OCI-LY1 (cell line): ENCODE measurements around the gene LRRC8B.
A peak's percentile ranks its signal among the peaks of the same experiment; 100 is the strongest.

Source experiments
- H2AFZ ChIP-seq: fragments of 200-600 bp; sonication (generic), shearing (Covaris generic); 2 replicates; pipeline ENCODE4 v1.6.0; 2014; ENCODE audit warnings: antibody characterized with exemption, mild to moderate bottlenecking, low read length
- H3F3A ChIP-seq: fragments of 200-600 bp; sonication (generic), shearing (Covaris generic); 2 replicates; pipeline ENCODE4 v1.6.0; 2014; ENCODE audit warnings: mild to moderate bottlenecking, antibody characterized with exemption, low read length, moderate library complexity; ENCODE audit not compliant: insufficient read depth
- H3K27ac ChIP-seq: fragments of 200-600 bp; sonication (generic); 2 replicates; pipeline ENCODE4 v1.5.1; 2014; ENCODE audit warnings: low read length, mixed run types, mild to moderate bottlenecking, low read depth; ENCODE audit not compliant: poor library complexity, severe bottlenecking
- H3K27me3 ChIP-seq: fragments of 200-600 bp; sonication (generic); 2 replicates; pipeline ENCODE4 v1.6.0; 2014; ENCODE audit warnings: antibody characterized with exemption, mild to moderate bottlenecking, low read length, moderate library complexity; ENCODE audit not compliant: insufficient read depth
- H3K36me3 ChIP-seq: fragments of 200-600 bp; sonication (generic); 2 replicates; pipeline ENCODE4 v1.6.1; 2014; ENCODE audit warnings: mild to moderate bottlenecking, antibody characterized with exemption, low read length, moderate library complexity, mixed read lengths; ENCODE audit not compliant: insufficient read depth
- H3K4me1 ChIP-seq: fragments of 200-600 bp; sonication (generic); 2 replicates; pipeline ENCODE4 v1.5.1; 2014; ENCODE audit warnings: mild to moderate bottlenecking, low read length, moderate library complexity; ENCODE audit not compliant: insufficient read depth, severe bottlenecking
- H3K4me2 ChIP-seq: fragments of 200-600 bp; sonication (generic), shearing (Covaris generic); 2 replicates; pipeline ENCODE4 v1.6.1; 2014; ENCODE audit warnings: low read length
- H3K4me3 ChIP-seq: fragments of 200-600 bp; sonication (generic); 2 replicates; pipeline ENCODE4 v1.5.1; 2014; ENCODE audit warnings: low read length, low read depth, mild to moderate bottlenecking, mixed read lengths; ENCODE audit not compliant: poor library complexity, severe bottlenecking
- H3K79me2 ChIP-seq: fragments of 200-600 bp; shearing (Covaris generic); 2 replicates; pipeline ENCODE4 v1.6.1; 2016; ENCODE audit warnings: mixed run types, low read length, mixed read lengths; ENCODE audit not compliant: insufficient read depth
- H3K9ac ChIP-seq: fragments of 200-600 bp; sonication (generic), shearing (Covaris generic); 2 replicates; pipeline ENCODE4 v1.6.1; 2014; ENCODE audit warnings: mild to moderate bottlenecking, low read length, mixed read lengths
- H3K9me2 ChIP-seq: fragments of 200-600 bp; sonication (generic), shearing (Covaris generic); 2 replicates; pipeline ENCODE4 v1.6.1; 2014; ENCODE audit warnings: low read depth, mild to moderate bottlenecking, low read length, mixed read lengths
- H3K9me3 ChIP-seq: fragments of 200-600 bp; shearing (Covaris generic); 2 replicates; pipeline ENCODE4 v1.6.1; 2014; ENCODE audit warnings: low read length, mixed read lengths
- H4K20me1 ChIP-seq: fragments of 200-600 bp; sonication (generic), shearing (Covaris generic); 2 replicates; pipeline ENCODE4 v1.6.0; 2016; ENCODE audit warnings: mild to moderate bottlenecking, low read length; ENCODE audit not compliant: insufficient read depth
- EZH2 ChIP-seq: fragments of 200-600 bp; sonication (generic), shearing (Covaris generic); IDR thresholded peaks from 2 replicates; pipeline ENCODE4 v1.8.0; 2017; ENCODE audit warnings: borderline replicate concordance, mixed run types, mild to moderate bottlenecking, antibody characterized with exemption, low read length, moderate library complexity, mixed read lengths
- TF ChIP-seq, protein P1 (sequence below): fragments of 200-600 bp; sonication (generic), shearing (Covaris generic); IDR thresholded peaks from 2 replicates; pipeline ENCODE4 v1.5.1; 2017; ENCODE audit warnings: mild to moderate bottlenecking, antibody characterized with exemption, low read length, moderate library complexity, mixed read lengths

The LRRC8B gene

DNA sequence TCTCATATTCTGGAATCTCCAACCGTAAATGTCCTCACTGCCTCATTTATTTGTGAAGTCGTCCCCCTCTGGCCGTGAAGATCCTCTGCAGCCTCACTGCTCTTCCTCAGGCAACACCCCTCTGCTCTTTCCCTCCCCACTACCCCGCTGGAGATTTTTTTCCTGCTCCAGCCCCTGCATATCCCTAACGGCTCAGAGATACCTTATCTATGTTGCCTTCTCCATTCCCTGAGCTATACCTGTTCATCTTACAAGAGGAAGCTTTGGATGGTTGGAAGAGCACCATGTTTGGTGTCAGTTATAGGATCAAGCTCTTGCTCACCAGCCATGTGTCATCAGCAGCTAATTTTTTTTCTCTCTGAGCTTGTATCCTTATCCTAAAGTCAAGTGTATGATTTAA is 26.4 kb downstream of the LRRC8B start:
- Histone ChIP-seq H2AFZ (no peak overlapping the region), H3F3A (no peaks in the 10 kb centered on the region), H3K79me2 (peaks cover 33% of the 10 kb centered on the region), H3K27me3 (no peaks in the 10 kb centered on the region), H3K4me1 (peaks cover 36% of the 10 kb centered on the region), H3K9ac (no peak overlapping the region), H3K4me3 (no peak overlapping the region), H4K20me1 (no peaks in the 10 kb centered on the region), H3K9me2 (no peaks in the 10 kb centered on the region), H3K27ac (peak overlapping the region; percentile 72), H3K9me3 (no peaks in the 10 kb centered on the region), H3K4me2 (no peak overlapping the region), H3K36me3 (peaks cover 9% of the 10 kb centered on the region; the same call in 1 of the 2 replicates)
- TF ChIP-seq EZH2 = no peak
- TF ChIP-seq, protein P1, sequence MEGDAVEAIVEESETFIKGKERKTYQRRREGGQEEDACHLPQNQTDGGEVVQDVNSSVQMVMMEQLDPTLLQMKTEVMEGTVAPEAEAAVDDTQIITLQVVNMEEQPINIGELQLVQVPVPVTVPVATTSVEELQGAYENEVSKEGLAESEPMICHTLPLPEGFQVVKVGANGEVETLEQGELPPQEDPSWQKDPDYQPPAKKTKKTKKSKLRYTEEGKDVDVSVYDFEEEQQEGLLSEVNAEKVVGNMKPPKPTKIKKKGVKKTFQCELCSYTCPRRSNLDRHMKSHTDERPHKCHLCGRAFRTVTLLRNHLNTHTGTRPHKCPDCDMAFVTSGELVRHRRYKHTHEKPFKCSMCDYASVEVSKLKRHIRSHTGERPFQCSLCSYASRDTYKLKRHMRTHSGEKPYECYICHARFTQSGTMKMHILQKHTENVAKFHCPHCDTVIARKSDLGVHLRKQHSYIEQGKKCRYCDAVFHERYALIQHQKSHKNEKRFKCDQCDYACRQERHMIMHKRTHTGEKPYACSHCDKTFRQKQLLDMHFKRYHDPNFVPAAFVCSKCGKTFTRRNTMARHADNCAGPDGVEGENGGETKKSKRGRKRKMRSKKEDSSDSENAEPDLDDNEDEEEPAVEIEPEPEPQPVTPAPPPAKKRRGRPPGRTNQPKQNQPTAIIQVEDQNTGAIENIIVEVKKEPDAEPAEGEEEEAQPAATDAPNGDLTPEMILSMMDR = no peak

DNA sequence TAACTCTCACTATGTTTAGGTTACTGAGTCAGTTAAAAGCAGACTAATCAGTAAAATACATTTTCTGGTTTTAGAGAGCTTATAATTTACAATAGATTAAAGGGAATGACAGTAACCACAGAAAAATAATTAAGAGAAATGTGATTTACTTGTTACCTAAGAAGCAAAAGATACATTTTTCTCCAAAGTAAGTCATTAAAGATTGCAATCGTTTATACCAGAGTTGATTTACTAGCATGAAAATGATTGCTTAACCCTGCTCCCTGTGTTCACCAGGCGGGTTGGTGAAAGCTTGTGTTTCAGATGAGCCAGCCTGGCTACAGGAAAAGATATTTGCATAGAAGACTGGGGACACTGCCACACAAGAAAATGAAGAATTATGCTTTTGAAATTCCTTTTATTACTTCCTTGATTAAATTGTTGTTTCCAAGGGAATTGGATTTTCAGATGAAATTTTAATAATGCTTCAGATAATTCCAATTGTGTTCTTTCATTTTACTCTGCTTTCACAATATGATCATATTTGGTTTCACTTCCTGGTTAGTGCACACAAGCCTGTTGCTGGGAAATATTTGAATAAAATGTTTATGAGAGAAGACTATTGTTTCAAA is 27.9 kb downstream of the LRRC8B start:
- Histone ChIP-seq H3K9me2 (no peaks in the 10 kb centered on the region), H4K20me1 (no peaks in the 10 kb centered on the region), H2AFZ (no peak overlapping the region), H3K36me3 (peaks cover 11% of the 10 kb centered on the region; the same call in 1 of the 2 replicates), H3K79me2 (peaks cover 18% of the 10 kb centered on the region; the same call in 1 of the 2 replicates), H3K9me3 (no peaks in the 10 kb centered on the region), H3K27ac (peak overlapping the region; percentile 72), H3K4me3 (peak overlapping the region; percentile 18), H3K4me2 (peak overlapping the region; percentile 53), H3F3A (no peaks in the 10 kb centered on the region), H3K9ac (peak overlapping the region; percentile 38; the same call in 1 of the 2 replicates), H3K4me1 (peaks cover 31% of the 10 kb centered on the region), H3K27me3 (no peaks in the 10 kb centered on the region)
- TF ChIP-seq, protein P1 = no peak
- TF ChIP-seq EZH2 = no peak

DNA sequence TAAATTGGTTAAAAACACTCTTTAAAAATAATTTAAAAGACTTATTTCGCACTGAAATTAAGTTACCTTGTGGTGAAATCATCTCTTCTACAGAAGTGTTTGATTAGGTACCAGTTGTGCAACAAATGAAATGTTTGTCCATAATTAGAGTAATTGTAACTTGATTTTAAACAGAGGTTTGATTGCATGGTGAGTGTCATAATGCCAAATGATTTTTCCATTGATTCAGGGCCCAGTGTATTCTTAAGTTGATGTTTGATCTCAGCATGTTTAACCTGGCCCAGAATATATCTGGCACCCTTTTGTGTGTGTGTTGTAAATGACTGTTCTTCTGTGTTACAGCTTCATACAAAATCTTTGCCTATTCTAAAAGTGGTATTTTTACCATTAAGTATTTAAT is 28.5 kb downstream of the LRRC8B start:
- H3K4me3 ChIP-seq = peak overlapping the region; percentile 18

More for the DNA sequence above, 28.5 kb downstream of the LRRC8B start:
- no peaks in the 10 kb centered on the region for H3K9me3 ChIP-seq
- peaks cover 27% of the 10 kb centered on the region for H3K4me1 ChIP-seq
- peaks cover 13% of the 10 kb centered on the region; the same call in 1 of the 2 replicates for H3K79me2 ChIP-seq
- H2AFZ ChIP-seq = no peak overlapping the region
- H3K27ac ChIP-seq = peak overlapping the region; percentile 72
- peak overlapping the region; percentile 53 for H3K4me2 ChIP-seq
- H3K27me3 ChIP-seq = no peaks in the 10 kb centered on the region
- peaks cover 11% of the 10 kb centered on the region; the same call in 1 of the 2 replicates for H3K36me3 ChIP-seq
- no peaks in the 10 kb centered on the region for H4K20me1 ChIP-seq
- TF ChIP-seq EZH2 = no peak
- TF ChIP-seq, protein P1 = no peak
- no peaks in the 10 kb centered on the region for H3K9me2 ChIP-seq
- H3K9ac ChIP-seq = peak overlapping the region; percentile 16; the same call in 1 of the 2 replicates
- H3F3A ChIP-seq = no peaks in the 10 kb centered on the region
